Natural killer cell (primary cell): Measurements from ENCODE around the gene MKNK1. TPM values are rescaled to one million over a fixed set of nuclear protein-coding genes. Genes with fewer than 3 reads are reported as not detected.

Source experiments
- ATAC-seq, 3 donors: fragments of 150-1000 bp in 2 of 3; fragments of 200-7000 bp in 1 of 3; cut with Tn5 transposase; 1 replicate in 1 of 3; 2 replicates in 2 of 3; pipeline ENCODE4 v1.10.0; 2021; ENCODE audit warnings: mild to moderate bottlenecking in 2 of 3, moderate library complexity in 2 of 3
- DNase-seq, 2 donors: peaks; one replicate each; pipeline versions ENCODE4 v3.0.0 to v3.0.0-alpha.2; 2013 to 2021; ENCODE audit warnings: mixed read lengths in 1 of 2
- H3K27ac ChIP-seq: one replicate; pipeline ENCODE4 v1.5.1; 2013; ENCODE audit warnings: mild to moderate bottlenecking, low read length
- H3K27me3 ChIP-seq: one replicate; pipeline ENCODE4 v1.6.1; 2013; ENCODE audit warnings: low read length; ENCODE audit not compliant: control insufficient read depth, insufficient read depth
- H3K36me3 ChIP-seq: one replicate; pipeline ENCODE4 v1.6.1; 2013; ENCODE audit warnings: low read length; ENCODE audit not compliant: control insufficient read depth, insufficient read depth
- H3K4me1 ChIP-seq: one replicate; pipeline ENCODE4 v1.6.1; 2013; ENCODE audit warnings: low read length; ENCODE audit not compliant: control insufficient read depth, insufficient read depth
- H3K4me3 ChIP-seq: one replicate; pipeline ENCODE4 v1.5.1; 2013; ENCODE audit warnings: low read length
- H3K9me3 ChIP-seq: one replicate; pipeline ENCODE4 v1.6.1; 2013; ENCODE audit warnings: low read length; ENCODE audit not compliant: control insufficient read depth, insufficient read depth
- H3K27ac Mint-ChIP-seq, 2 donors: one replicate each; pipeline ENCODE4 v1.8.0; 2022; ENCODE audit warnings: mild to moderate bottlenecking in 2 of 2, mixed read lengths in 2 of 2, moderate library complexity in 1 of 2
- H3K27me3 Mint-ChIP-seq, 2 donors: one replicate each; pipeline ENCODE4 v1.8.0; 2022; ENCODE audit warnings: low read depth in 2 of 2, mixed read lengths in 2 of 2
- H3K36me3 Mint-ChIP-seq: one replicate; pipeline ENCODE4 v1.8.0; 2022; ENCODE audit warnings: mixed read lengths
- H3K4me1 Mint-ChIP-seq, 2 donors: one replicate each; pipeline ENCODE4 v1.8.0; 2022; ENCODE audit warnings: mixed read lengths in 2 of 2
- H3K4me3 Mint-ChIP-seq: one replicate; pipeline ENCODE4 v1.8.0; 2022; ENCODE audit warnings: mild to moderate bottlenecking, moderate library complexity, mixed read lengths
- H3K9me3 Mint-ChIP-seq, 2 donors: one replicate each; pipeline ENCODE4 v1.8.0; 2022; ENCODE audit warnings: mixed read lengths in 2 of 2
- CTCF ChIP-seq: fragments of 200-600 bp; IDR thresholded peaks from one replicate; pipeline ENCODE4 v1.8.0; 2022; ENCODE audit warnings: antibody characterized with exemption
- WGBS: methylation state at CpG from one replicate; pipeline ENCODE4 v1.1.7; 2013; ENCODE audit warnings: missing lambda C conversion rate; ENCODE audit not compliant: insufficient coverage; 5-methylcytosine and 5-hydroxymethylcytosine counted together
- intact Hi-C: fragments of 100-400 bp; cut with micrococcal nuclease; formaldehyde crosslinking; loops from one replicate; pipeline ENCODE4 v1.14.2; 2022
- total RNA-seq, 4 donors: library from RNA; stranded (reverse); fragments of 120-200 nt in 1 of 4; gene quantifications; one replicate each; pipeline versions ENCODE4 v1.2.3 to v1.2.4, GENCODE V29; 2013 to 2022

MKNK1 gene
- total RNA-seq, 3 donors from 2014 or later (not counting 1 experiment from before 2014, with no cell fraction given) = 59.5 to 81.5 (median 65.5) TPM

GRCh38 chr1:46519209-46519608 lies 84.9 kb downstream of the MKNK1 start:
- Histone ChIP-seq H3K4me3 (no peak overlapping the region), H3K4me1 (no peaks in the 10 kb centered on the region), H3K9me3 (no peaks in the 10 kb centered on the region), H3K27ac (no peak overlapping the region), H3K27me3 (no peaks in the 10 kb centered on the region), H3K36me3 (no peaks in the 10 kb centered on the region)
- DNase-seq (no peak), ATAC-seq (no peak)
- H3K27me3 Mint-ChIP-seq = peaks cover 29 to 34% of the 10 kb centered on the region in 2 donors
- TF ChIP-seq CTCF = no peak
- 72% methylated on average over 3 of the region's 4 CpGs for WGBS
- no peak overlapping the region for H3K4me3 Mint-ChIP-seq
- no peaks in the 10 kb centered on the region for H3K4me1 Mint-ChIP-seq
- intact Hi-C loops = no loop called here
- H3K27ac Mint-ChIP-seq = no peak overlapping the region
- no peaks in the 10 kb centered on the region for H3K9me3 Mint-ChIP-seq
- no peaks in the 10 kb centered on the region for H3K36me3 Mint-ChIP-seq

GRCh38 chr1:46517932-46518498 lies 86.1 kb downstream of the MKNK1 start:
- intact Hi-C loops = no loop called here
- Mint-ChIP-seq H3K4me1 (no peaks in the 10 kb centered on the region), H3K27ac (no peak overlapping the region), H3K9me3 (no peaks in the 10 kb centered on the region), H3K36me3 (no peaks in the 10 kb centered on the region), H3K4me3 (no peak overlapping the region), H3K27me3 (peaks cover 30% of the 10 kb centered on the region in 2 donors)
- DNase-seq (no peak), ATAC-seq (no peak)
- WGBS = 84% methylated on average over 4 of the region's 4 CpGs
- Histone ChIP-seq H3K9me3 (no peaks in the 10 kb centered on the region), H3K4me1 (no peaks in the 10 kb centered on the region), H3K27ac (no peak overlapping the region), H3K36me3 (no peaks in the 10 kb centered on the region), H3K27me3 (no peaks in the 10 kb centered on the region), H3K4me3 (no peak overlapping the region)
- no peak for TF ChIP-seq CTCF

GRCh38 chr1:46517010-46517600 lies 87.0 kb downstream of the MKNK1 start:
- intact Hi-C loops = no loop called here
- no peaks in the 10 kb centered on the region for H3K4me1 ChIP-seq
- no peak overlapping the region for H3K27ac ChIP-seq
- no peaks in the 10 kb centered on the region for H3K36me3 ChIP-seq
- no peak for TF ChIP-seq CTCF
- 33% methylated on average over 10 of the region's 10 CpGs for WGBS
- no peaks in the 10 kb centered on the region for H3K27me3 ChIP-seq
- H3K36me3 Mint-ChIP-seq = no peaks in the 10 kb centered on the region
- no peak for ATAC-seq
- H3K27me3 Mint-ChIP-seq = peaks cover 30 to 33% of the 10 kb centered on the region in 2 donors
- no peak overlapping the region for H3K4me3 Mint-ChIP-seq
- no peak for DNase-seq
- no peaks in the 10 kb centered on the region for H3K4me1 Mint-ChIP-seq
- no peaks in the 10 kb centered on the region for H3K9me3 ChIP-seq
- no peak overlapping the region for H3K27ac Mint-ChIP-seq
- H3K9me3 Mint-ChIP-seq = no peaks in the 10 kb centered on the region
- H3K4me3 ChIP-seq = no peak overlapping the region
